MM.1S (cell line): ENCODE measurements around the gene BUB3.

Experiments
- DNase-seq: peaks from one replicate; pipeline ENCODE4 v3.0.0-alpha.2; 2015
- H2AFZ ChIP-seq: fragments of 300-600 bp; sonication (generic); 2 replicates; pipeline ENCODE4 v1.6.0; 2016; ENCODE audit warnings: antibody characterized with exemption, low read length
- H3F3A ChIP-seq: fragments of 300-600 bp; sonication (generic); 2 replicates; pipeline ENCODE4 v1.6.1; 2016; ENCODE audit warnings: mild to moderate bottlenecking, antibody characterized with exemption, low read length, moderate library complexity, mixed read lengths; ENCODE audit not compliant: insufficient read depth
- H3K27ac ChIP-seq: fragments of 300-600 bp; sonication (generic); 2 replicates; pipeline ENCODE4 v1.5.1; 2016; ENCODE audit warnings: mild to moderate bottlenecking, low read length
- H3K27me3 ChIP-seq: fragments of 300-600 bp; sonication (generic); replicated peaks from 2 replicates; pipeline ENCODE4 v1.6.0; 2016; ENCODE audit warnings: low read length; ENCODE audit not compliant: insufficient read depth
- H3K36me3 ChIP-seq: fragments of 300-600 bp; sonication (generic); replicated peaks from 2 replicates; pipeline ENCODE4 v1.6.1; 2016; ENCODE audit warnings: mild to moderate bottlenecking, low read length, mixed read lengths; ENCODE audit not compliant: insufficient read depth
- H3K4me1 ChIP-seq: fragments of 300-600 bp; sonication (generic); 2 replicates; pipeline ENCODE4 v1.6.1; 2016; ENCODE audit warnings: low read length, mixed read lengths
- H3K4me2 ChIP-seq: fragments of 300-600 bp; sonication (generic); 2 replicates; pipeline ENCODE4 v1.6.0; 2016; ENCODE audit warnings: low read depth, low read length
- H3K4me3 ChIP-seq: fragments of 300-600 bp; sonication (generic); 2 replicates; pipeline ENCODE4 v1.5.1; 2016; ENCODE audit warnings: low read length, mixed read lengths
- H3K79me2 ChIP-seq: fragments of 300-600 bp; sonication (generic); 2 replicates; pipeline ENCODE4 v1.6.1; 2016; ENCODE audit warnings: mixed run types, low read length, mixed read lengths
- H3K9ac ChIP-seq: fragments of 300-600 bp; sonication (generic); 2 replicates; pipeline ENCODE4 v1.6.1; 2016; ENCODE audit warnings: low read length, mixed read lengths
- H3K9me2 ChIP-seq: fragments of 300-600 bp; sonication (generic); replicated peaks from 2 replicates; pipeline ENCODE4 v1.6.1; 2016; ENCODE audit warnings: mild to moderate bottlenecking, low read length, mixed read lengths; ENCODE audit not compliant: insufficient read depth
- H3K9me3 ChIP-seq: fragments of 300-600 bp; sonication (generic); replicated peaks from 2 replicates; pipeline ENCODE4 v1.6.1; 2016; ENCODE audit warnings: mild to moderate bottlenecking, low read length, mixed read lengths; ENCODE audit not compliant: insufficient read depth
- H4K20me1 ChIP-seq: fragments of 300-600 bp; sonication (generic); 2 replicates; pipeline ENCODE4 v1.6.1; 2016; ENCODE audit warnings: mild to moderate bottlenecking, low read length, moderate library complexity, mixed read lengths; ENCODE audit not compliant: insufficient read depth
- CTCF ChIP-seq: fragments of 300-600 bp; sonication (generic); IDR thresholded peaks from 2 replicates; pipeline ENCODE4 v1.5.1; 2016; ENCODE audit warnings: antibody characterized with exemption, low read length, mixed read lengths
- EZH2 ChIP-seq: fragments of 300-600 bp; sonication (generic); optimal IDR thresholded peaks from 2 replicates; pipeline ENCODE3; 2017; ENCODE audit warnings: low read depth, mild to moderate bottlenecking, antibody characterized with exemption, low read length, mixed read lengths
- EZH2phosphoT487 ChIP-seq: fragments of 300-600 bp; sonication (generic); IDR thresholded peaks from 2 replicates; pipeline ENCODE4 v1.6.1; 2018; ENCODE audit warnings: antibody characterized with exemption, low read length

BUB3 gene

GRCh38 chr10:123139165-123139520 is 15.1 kb upstream of the BUB3 start:
- peaks cover 37% of the 10 kb centered on the region for H3K27me3 ChIP-seq
- H3K4me3 ChIP-seq, result no peak overlapping the region
- H3K4me2 ChIP-seq, result no peak overlapping the region
- H2AFZ ChIP-seq, result no peak overlapping the region
- TF ChIP-seq CTCF, result no peak
- TF ChIP-seq EZH2, result no peak
- no peak for TF ChIP-seq EZH2phosphoT487
- no peaks in the 10 kb centered on the region for H3K9me3 ChIP-seq
- no peaks in the 10 kb centered on the region for H4K20me1 ChIP-seq
- H3K9ac ChIP-seq, result no peak overlapping the region
- no peaks in the 10 kb centered on the region for H3F3A ChIP-seq
- no peaks in the 10 kb centered on the region for H3K36me3 ChIP-seq
- H3K27ac ChIP-seq, result no peak overlapping the region
- DNase-seq, result no peak
- no peaks in the 10 kb centered on the region for H3K4me1 ChIP-seq
- H3K9me2 ChIP-seq, result no peaks in the 10 kb centered on the region
- H3K79me2 ChIP-seq, result no peaks in the 10 kb centered on the region

- no peak for DNase-seq
- no peak overlapping the region for H2AFZ ChIP-seq
- no peak overlapping the region for H3K4me3 ChIP-seq
- no peaks in the 10 kb centered on the region for H3K4me1 ChIP-seq
- TF ChIP-seq EZH2 (no peak), CTCF (no peak), EZH2phosphoT487 (no peak)
- H3K4me2 ChIP-seq, result no peak overlapping the region
- H3K9ac ChIP-seq, result no peak overlapping the region
- H3K9me3 ChIP-seq, result no peaks in the 10 kb centered on the region
- no peaks in the 10 kb centered on the region for H4K20me1 ChIP-seq
- H3K27ac ChIP-seq, result no peak overlapping the region
- H3K79me2 ChIP-seq, result no peaks in the 10 kb centered on the region
- no peaks in the 10 kb centered on the region for H3K9me2 ChIP-seq
- no peaks in the 10 kb centered on the region for H3F3A ChIP-seq
- H3K36me3 ChIP-seq, result no peaks in the 10 kb centered on the region
- peaks cover 42% of the 10 kb centered on the region for H3K27me3 ChIP-seq
Observed at GRCh38 chr10:123139521-123140163, 14.6 kb upstream of the BUB3 start.

GRCh38 chr10:123140164-123140982 is 13.8 kb upstream of the BUB3 start:
- Histone ChIP-seq H3K27me3 (peaks cover 49% of the 10 kb centered on the region), H3K4me3 (no peak overlapping the region), H3K9me3 (no peaks in the 10 kb centered on the region), H2AFZ (no peak overlapping the region), H4K20me1 (no peaks in the 10 kb centered on the region), H3K36me3 (no peaks in the 10 kb centered on the region), H3K4me2 (no peak overlapping the region), H3K9ac (no peak overlapping the region), H3K4me1 (no peaks in the 10 kb centered on the region), H3K79me2 (no peaks in the 10 kb centered on the region), H3K9me2 (no peaks in the 10 kb centered on the region), H3K27ac (no peak overlapping the region), H3F3A (no peaks in the 10 kb centered on the region)
- DNase-seq, result no peak
- TF ChIP-seq EZH2phosphoT487 (no peak), CTCF (no peak), EZH2 (no peak)
